ENCODE measurements around the gene PACS2.

GRCh38 chr14:105331575-105332349 lies 17.2 kb downstream of the PACS2 start:
- TF ChIP-seq EZH2 (IDR thresholded peaks at IDR 0.05; ENCODE audit: insufficient read depth, poor library complexity, severe bottlenecking) (no peak), EZH2phosphoT487 (IDR thresholded peaks at IDR 0.05; ENCODE audit: insufficient read depth, low read depth) (no peak)

Measured in GM23248 (cell line).